ENCODE results near the gene ZRANB1. TPM values are rescaled to one million over a fixed set of nuclear protein-coding genes. Genes with fewer than 3 reads are reported as not detected.

ZRANB1 gene
- total RNA-seq, 2 donors from 2014 or later, result 15.0 to 16.0 TPM

GRCh38 chr10:125018576-125019143 is 76.7 kb downstream of the ZRANB1 start:
- ATAC-seq (replicated peaks in 1 of 2) (no peak), DNase-seq (no peak)
- H3K27me3 Mint-ChIP-seq (ENCODE audit: low read depth), result peaks cover 18% of the 10 kb centered on the region
- H3K36me3 Mint-ChIP-seq (ENCODE audit: insufficient read depth in 2 of 2), result no peaks in the 10 kb centered on the region
- no peak overlapping the region for H3K4me3 Mint-ChIP-seq
- no peaks in the 10 kb centered on the region for H3K4me1 Mint-ChIP-seq (ENCODE audit: low read depth)
- no peaks in the 10 kb centered on the region for H3K9me3 Mint-ChIP-seq
- H3K27ac Mint-ChIP-seq, result no peak overlapping the region

- DNase-seq (no peak), ATAC-seq (replicated peaks in 1 of 2) (no peak)
- Mint-ChIP-seq H3K36me3 (ENCODE audit: insufficient read depth in 2 of 2) (no peaks in the 10 kb centered on the region), H3K27me3 (ENCODE audit: low read depth) (peaks cover 10% of the 10 kb centered on the region), H3K4me1 (ENCODE audit: low read depth) (no peaks in the 10 kb centered on the region), H3K9me3 (no peaks in the 10 kb centered on the region), H3K27ac (no peak overlapping the region), H3K4me3 (no peak overlapping the region)
Observed at GRCh38 chr10:125020386-125020785, 78.5 kb downstream of the ZRANB1 start.

GRCh38 chr10:125020871-125021270 is 78.9 kb downstream of the ZRANB1 start:
- H3K36me3 Mint-ChIP-seq (ENCODE audit: insufficient read depth in 2 of 2), result no peaks in the 10 kb centered on the region
- H3K4me3 Mint-ChIP-seq, result no peak overlapping the region
- ATAC-seq (replicated peaks in 1 of 2) (no peak), DNase-seq (no peak)
- H3K4me1 Mint-ChIP-seq (ENCODE audit: low read depth), result no peaks in the 10 kb centered on the region
- no peak overlapping the region for H3K27ac Mint-ChIP-seq
- H3K27me3 Mint-ChIP-seq (ENCODE audit: low read depth), result peaks cover 7% of the 10 kb centered on the region
- H3K9me3 Mint-ChIP-seq, result no peaks in the 10 kb centered on the region

- Mint-ChIP-seq H3K27me3 (ENCODE audit: low read depth) (peaks cover 7% of the 10 kb centered on the region), H3K4me3 (no peak overlapping the region), H3K9me3 (no peaks in the 10 kb centered on the region), H3K27ac (no peak overlapping the region), H3K4me1 (ENCODE audit: low read depth) (no peaks in the 10 kb centered on the region), H3K36me3 (ENCODE audit: insufficient read depth in 2 of 2) (no peaks in the 10 kb centered on the region)
- no peak for DNase-seq
- ATAC-seq (replicated peaks in 1 of 2), result no peak
Observed at GRCh38 chr10:125021686-125022344, 79.9 kb downstream of the ZRANB1 start.

GRCh38 chr10:125022671-125023070 is 80.7 kb downstream of the ZRANB1 start:
- Mint-ChIP-seq H3K36me3 (ENCODE audit: insufficient read depth in 2 of 2) (no peaks in the 10 kb centered on the region), H3K4me3 (no peak overlapping the region), H3K27ac (no peak overlapping the region), H3K27me3 (ENCODE audit: low read depth) (peaks cover 7% of the 10 kb centered on the region), H3K4me1 (ENCODE audit: low read depth) (no peaks in the 10 kb centered on the region), H3K9me3 (no peaks in the 10 kb centered on the region)
- ATAC-seq (replicated peaks in 1 of 2) (no peak), DNase-seq (no peak)

GRCh38 chr10:125023255-125023654 is 81.3 kb downstream of the ZRANB1 start:
- no peak overlapping the region for H3K27ac Mint-ChIP-seq
- H3K36me3 Mint-ChIP-seq (ENCODE audit: insufficient read depth in 2 of 2), result no peaks in the 10 kb centered on the region
- no peak overlapping the region for H3K4me3 Mint-ChIP-seq
- no peaks in the 10 kb centered on the region for H3K4me1 Mint-ChIP-seq (ENCODE audit: low read depth)
- peaks cover 4% of the 10 kb centered on the region for H3K27me3 Mint-ChIP-seq (ENCODE audit: low read depth)
- H3K9me3 Mint-ChIP-seq, result no peaks in the 10 kb centered on the region
- ATAC-seq (replicated peaks in 1 of 2) (no peak), DNase-seq (no peak)

- DNase-seq, result no peak
- no peak overlapping the region for H3K4me3 Mint-ChIP-seq
- no peak for ATAC-seq (replicated peaks in 1 of 2)
- H3K9me3 Mint-ChIP-seq, result no peaks in the 10 kb centered on the region
- no peaks in the 10 kb centered on the region for H3K4me1 Mint-ChIP-seq (ENCODE audit: low read depth)
- no peaks in the 10 kb centered on the region for H3K27me3 Mint-ChIP-seq (ENCODE audit: low read depth)
- no peaks in the 10 kb centered on the region for H3K36me3 Mint-ChIP-seq (ENCODE audit: insufficient read depth in 2 of 2)
- no peak overlapping the region for H3K27ac Mint-ChIP-seq
Observed at GRCh38 chr10:125023862-125024496, 82.1 kb downstream of the ZRANB1 start.

GRCh38 chr10:125024497-125025234 is 82.7 kb downstream of the ZRANB1 start:
- Mint-ChIP-seq H3K36me3 (ENCODE audit: insufficient read depth in 2 of 2) (no peaks in the 10 kb centered on the region), H3K4me3 (no peak overlapping the region), H3K27ac (no peak overlapping the region), H3K9me3 (no peaks in the 10 kb centered on the region), H3K27me3 (ENCODE audit: low read depth) (no peaks in the 10 kb centered on the region), H3K4me1 (ENCODE audit: low read depth) (no peaks in the 10 kb centered on the region)
- no peak for DNase-seq
- no peak for ATAC-seq (replicated peaks in 1 of 2)

GRCh38 chr10:125025341-125025740 is 83.4 kb downstream of the ZRANB1 start:
- Mint-ChIP-seq H3K27ac (no peak overlapping the region), H3K9me3 (no peaks in the 10 kb centered on the region), H3K36me3 (ENCODE audit: insufficient read depth in 2 of 2) (no peaks in the 10 kb centered on the region), H3K27me3 (ENCODE audit: low read depth) (no peaks in the 10 kb centered on the region), H3K4me3 (no peak overlapping the region), H3K4me1 (ENCODE audit: low read depth) (no peaks in the 10 kb centered on the region)
- DNase-seq (no peak), ATAC-seq (replicated peaks in 1 of 2) (no peak)

GRCh38 chr10:125026036-125026931 is 84.4 kb downstream of the ZRANB1 start:
- Mint-ChIP-seq H3K36me3 (ENCODE audit: insufficient read depth in 2 of 2) (no peaks in the 10 kb centered on the region), H3K27ac (no peak overlapping the region), H3K4me3 (no peak overlapping the region), H3K4me1 (ENCODE audit: low read depth) (no peaks in the 10 kb centered on the region), H3K27me3 (ENCODE audit: low read depth) (no peaks in the 10 kb centered on the region), H3K9me3 (no peaks in the 10 kb centered on the region)
- ATAC-seq (replicated peaks in 1 of 2) (no peak), DNase-seq (no peak)

- no peak overlapping the region for H3K4me3 Mint-ChIP-seq
- no peaks in the 10 kb centered on the region for H3K4me1 Mint-ChIP-seq (ENCODE audit: low read depth)
- no peaks in the 10 kb centered on the region for H3K27me3 Mint-ChIP-seq (ENCODE audit: low read depth)
- DNase-seq, result no peak
- no peak overlapping the region for H3K27ac Mint-ChIP-seq
- H3K36me3 Mint-ChIP-seq (ENCODE audit: insufficient read depth in 2 of 2), result no peaks in the 10 kb centered on the region
- ATAC-seq (replicated peaks in 1 of 2), result no peak
- H3K9me3 Mint-ChIP-seq, result no peaks in the 10 kb centered on the region
Observed at GRCh38 chr10:125026974-125027735, 85.2 kb downstream of the ZRANB1 start.
